NT2/D1 (cell line): Measurements from ENCODE around the gene CARD9.

Experiments
- SUZ12 ChIP-seq: IDR thresholded peaks from 2 replicates; pipeline ENCODE4 v1.6.1; 2011; ENCODE audit not compliant: insufficient read length, insufficient read depth; ENCODE audit errors: extremely low read depth
- ZNF274 ChIP-seq: IDR thresholded peaks from 2 replicates; pipeline ENCODE4 v1.6.1; 2011; ENCODE audit warnings: mild to moderate bottlenecking, low read depth, low read length

GRCh38 chr9:136314056-136314416 is 59.4 kb downstream of the CARD9 start:
- TF ChIP-seq SUZ12 = no peak
- TF ChIP-seq ZNF274 = no peak
